ENCODE measurements around the gene CYP3A5. TPM values are rescaled to one million over a fixed set of nuclear protein-coding genes. Genes with fewer than 3 reads are reported as not detected.
"Not testable (repeated sequence)": the region's sequence is repeated elsewhere in the genome, so short reads cannot be mapped to it uniquely, and the experiment has no call there.

CYP3A5 gene
- total RNA-seq, 1 experiment from 2014 or later: not detected

DNA sequence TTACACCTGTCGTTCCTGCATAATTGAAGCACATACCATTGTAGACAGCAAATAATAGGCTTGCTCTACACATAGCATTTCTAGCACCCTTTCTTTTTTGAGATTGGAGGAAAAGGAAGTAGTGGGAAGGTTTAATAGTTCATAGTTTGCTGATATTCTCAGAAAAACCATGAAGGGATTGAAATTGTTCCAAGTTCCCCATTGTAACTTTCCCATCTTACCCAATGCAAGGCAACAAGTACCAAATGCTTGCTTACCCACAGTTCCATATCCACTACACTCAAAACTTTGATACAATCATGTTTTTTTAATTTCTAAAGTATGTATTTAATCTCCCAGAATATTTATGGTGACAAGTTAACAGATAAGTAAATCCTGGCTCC, 13.8 kb downstream of the CYP3A5 start:
- Histone ChIP-seq H3K9ac (ENCODE audit: low read length) (no peak overlapping the region), H3K9me2 (replicated peaks; ENCODE audit: low read length) (no peaks in the 10 kb centered on the region), H3K27me3 (ENCODE audit: low read length) (no peaks in the 10 kb centered on the region), H3K4me2 (ENCODE audit: low read length) (no peak overlapping the region), H3K36me3 (ENCODE audit: low read depth, low read length) (no peaks in the 10 kb centered on the region), H4K20me1 (ENCODE audit: low read length) (no peaks in the 10 kb centered on the region), H3K9me3 (ENCODE audit: low read length) (no peaks in the 10 kb centered on the region), H3K79me2 (ENCODE audit: low read length) (no peaks in the 10 kb centered on the region), H3K4me3 (ENCODE audit: low read length) (no peak overlapping the region), H3K27ac (ENCODE audit: low read length) (no peak overlapping the region), H3K4me1 (ENCODE audit: insufficient read depth, low read length) (no peaks in the 10 kb centered on the region), H3F3A (ENCODE audit: low read length, unreplicated experiment) (no peaks in the 10 kb centered on the region), H2AFZ (ENCODE audit: low read length) (no peak overlapping the region)
- DNase-seq (no peak), ATAC-seq (no peak)
- CTCF ChIA-PET: no interaction called here
- BruUV-seq (replicated peaks): no TSS peak
- no peak for TF ChIP-seq EZH2 (IDR thresholded peaks at IDR 0.05; ENCODE audit: low read length, unreplicated experiment)
- TF ChIP-seq, protein P1, sequence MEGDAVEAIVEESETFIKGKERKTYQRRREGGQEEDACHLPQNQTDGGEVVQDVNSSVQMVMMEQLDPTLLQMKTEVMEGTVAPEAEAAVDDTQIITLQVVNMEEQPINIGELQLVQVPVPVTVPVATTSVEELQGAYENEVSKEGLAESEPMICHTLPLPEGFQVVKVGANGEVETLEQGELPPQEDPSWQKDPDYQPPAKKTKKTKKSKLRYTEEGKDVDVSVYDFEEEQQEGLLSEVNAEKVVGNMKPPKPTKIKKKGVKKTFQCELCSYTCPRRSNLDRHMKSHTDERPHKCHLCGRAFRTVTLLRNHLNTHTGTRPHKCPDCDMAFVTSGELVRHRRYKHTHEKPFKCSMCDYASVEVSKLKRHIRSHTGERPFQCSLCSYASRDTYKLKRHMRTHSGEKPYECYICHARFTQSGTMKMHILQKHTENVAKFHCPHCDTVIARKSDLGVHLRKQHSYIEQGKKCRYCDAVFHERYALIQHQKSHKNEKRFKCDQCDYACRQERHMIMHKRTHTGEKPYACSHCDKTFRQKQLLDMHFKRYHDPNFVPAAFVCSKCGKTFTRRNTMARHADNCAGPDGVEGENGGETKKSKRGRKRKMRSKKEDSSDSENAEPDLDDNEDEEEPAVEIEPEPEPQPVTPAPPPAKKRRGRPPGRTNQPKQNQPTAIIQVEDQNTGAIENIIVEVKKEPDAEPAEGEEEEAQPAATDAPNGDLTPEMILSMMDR (conservative IDR thresholded peaks at IDR 0.05; ENCODE audit: low read depth, low read length): no peak
- no peak for TF ChIP-seq EZH2phosphoT487 (IDR thresholded peaks at IDR 0.05; ENCODE audit: borderline replicate concordance, low read length)
- POLR2A ChIA-PET (ENCODE audit: unreplicated experiment): no interaction called here
- intact Hi-C loops (cut with micrococcal nuclease): no loop called here

DNA sequence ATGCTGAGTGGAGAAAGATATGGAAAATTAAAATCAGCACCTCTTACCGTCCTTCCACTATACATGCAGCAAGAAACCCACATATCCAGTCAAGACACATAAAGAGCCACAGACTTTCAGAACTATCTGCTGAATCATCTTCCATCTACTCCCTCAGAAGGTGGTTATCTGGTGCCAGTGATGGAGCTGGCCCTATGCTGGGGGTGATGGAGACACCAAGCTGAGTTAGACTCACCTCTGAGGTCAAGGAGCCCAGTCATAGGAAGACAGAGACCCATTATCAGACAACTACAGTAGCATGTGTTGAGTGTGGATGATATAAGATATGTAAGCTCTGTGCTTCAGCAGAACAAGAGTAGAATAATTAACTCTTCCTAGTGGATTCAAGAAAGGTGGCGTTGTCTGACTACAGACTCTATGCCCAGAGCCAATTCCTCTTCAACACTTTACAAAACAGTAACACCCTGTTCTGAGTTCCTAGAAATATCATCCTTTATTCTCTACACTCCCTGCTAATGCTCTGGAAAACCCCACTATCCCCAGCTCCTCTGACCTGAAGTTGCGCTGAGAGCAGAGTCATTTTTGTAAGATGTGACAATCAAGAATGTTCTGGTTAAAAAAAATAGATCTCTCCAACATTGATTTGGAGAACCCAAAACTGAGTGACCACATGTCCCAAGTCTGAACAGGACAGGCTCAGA, 14.3 kb downstream of the CYP3A5 start:
- no peak overlapping the region for H3K4me2 ChIP-seq (ENCODE audit: low read length)
- no peaks in the 10 kb centered on the region for H3K36me3 ChIP-seq (ENCODE audit: low read depth, low read length)
- no peaks in the 10 kb centered on the region for H3F3A ChIP-seq (ENCODE audit: low read length, unreplicated experiment)
- no peak overlapping the region for H3K4me3 ChIP-seq (ENCODE audit: low read length)
- DNase-seq (no peak), ATAC-seq (no peak)
- intact Hi-C loops (cut with micrococcal nuclease): no loop called here
- H3K4me1 ChIP-seq (ENCODE audit: insufficient read depth, low read length): no peaks in the 10 kb centered on the region
- no TSS peak for BruUV-seq (replicated peaks)
- TF ChIP-seq EZH2 (IDR thresholded peaks at IDR 0.05; ENCODE audit: low read length, unreplicated experiment): no peak
- TF ChIP-seq, protein P1 (conservative IDR thresholded peaks at IDR 0.05; ENCODE audit: low read depth, low read length): no peak
- TF ChIP-seq EZH2phosphoT487 (IDR thresholded peaks at IDR 0.05; ENCODE audit: borderline replicate concordance, low read length): no peak
- H3K27me3 ChIP-seq (ENCODE audit: low read length): no peaks in the 10 kb centered on the region
- CTCF ChIA-PET: no interaction called here
- no peak overlapping the region for H2AFZ ChIP-seq (ENCODE audit: low read length)
- H3K9ac ChIP-seq (ENCODE audit: low read length): no peak overlapping the region
- H4K20me1 ChIP-seq (ENCODE audit: low read length): no peaks in the 10 kb centered on the region
- H3K79me2 ChIP-seq (ENCODE audit: low read length): no peaks in the 10 kb centered on the region
- no peak overlapping the region for H3K27ac ChIP-seq (ENCODE audit: low read length)
- H3K9me3 ChIP-seq (ENCODE audit: low read length): no peaks in the 10 kb centered on the region
- POLR2A ChIA-PET (ENCODE audit: unreplicated experiment): no interaction called here
- H3K9me2 ChIP-seq (replicated peaks; ENCODE audit: low read length): no peaks in the 10 kb centered on the region

DNA sequence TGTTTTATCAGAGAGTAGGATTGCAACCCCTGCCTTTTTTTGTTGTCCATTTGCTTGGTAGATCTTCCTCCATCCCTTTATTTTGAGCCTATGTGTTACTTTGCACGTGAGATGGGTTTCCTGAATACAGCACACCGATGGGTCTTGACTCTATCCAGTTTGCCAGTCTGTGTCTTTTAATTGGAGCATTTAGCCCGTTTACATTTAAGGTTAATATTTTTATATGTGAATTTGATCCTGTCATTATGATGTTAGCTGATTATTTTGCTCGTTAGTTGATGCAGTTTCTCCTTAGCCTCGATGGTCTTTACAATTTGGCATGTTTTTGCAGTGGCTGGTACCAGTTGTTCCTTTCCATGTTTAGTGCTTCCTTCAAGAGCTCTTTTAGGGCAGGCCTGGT, 21.9 kb downstream of the CYP3A5 start:
- POLR2A ChIA-PET (ENCODE audit: unreplicated experiment); H3K36me3 ChIP-seq (ENCODE audit: low read depth, low read length); H3K4me2 ChIP-seq (ENCODE audit: low read length); H3K9me2 ChIP-seq (replicated peaks; ENCODE audit: low read length); DNase-seq; H3K4me1 ChIP-seq (ENCODE audit: insufficient read depth, low read length); CTCF ChIA-PET; H3K27me3 ChIP-seq (ENCODE audit: low read length); H2AFZ ChIP-seq (ENCODE audit: low read length); H3K79me2 ChIP-seq (ENCODE audit: low read length); H4K20me1 ChIP-seq (ENCODE audit: low read length); H3K9ac ChIP-seq (ENCODE audit: low read length); H3K9me3 ChIP-seq (ENCODE audit: low read length); BruUV-seq (replicated peaks); H3F3A ChIP-seq (ENCODE audit: low read length, unreplicated experiment); ATAC-seq; H3K4me3 ChIP-seq (ENCODE audit: low read length); H3K27ac ChIP-seq (ENCODE audit: low read length); intact Hi-C loops (cut with micrococcal nuclease): not testable (repeated sequence)

DNA sequence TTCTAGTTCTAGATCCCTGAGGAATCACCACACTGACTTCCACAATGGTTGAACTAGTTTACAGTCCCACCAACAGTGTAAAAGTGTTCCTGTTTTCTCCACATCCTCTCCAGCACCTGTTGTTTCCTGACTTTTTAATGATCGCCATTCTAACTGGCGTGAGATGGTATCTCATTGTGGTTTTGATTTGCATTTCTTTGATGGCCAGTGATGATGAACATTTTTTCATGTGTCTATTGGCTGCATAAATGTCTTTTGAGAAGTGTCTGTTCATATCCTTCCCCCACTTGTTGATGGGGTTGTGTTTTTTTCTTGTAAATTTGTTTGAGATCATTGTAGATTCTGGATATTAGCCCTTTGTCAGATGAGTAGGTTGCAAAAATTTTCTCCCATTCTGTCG, 25.2 kb downstream of the CYP3A5 start:
- H3K4me3 ChIP-seq (ENCODE audit: low read length); H3F3A ChIP-seq (ENCODE audit: low read length, unreplicated experiment); H4K20me1 ChIP-seq (ENCODE audit: low read length); ATAC-seq; CTCF ChIA-PET; POLR2A ChIA-PET (ENCODE audit: unreplicated experiment); DNase-seq; H3K27me3 ChIP-seq (ENCODE audit: low read length); H3K9ac ChIP-seq (ENCODE audit: low read length); H3K4me1 ChIP-seq (ENCODE audit: insufficient read depth, low read length); H3K9me2 ChIP-seq (replicated peaks; ENCODE audit: low read length); intact Hi-C loops (cut with micrococcal nuclease); H3K36me3 ChIP-seq (ENCODE audit: low read depth, low read length); H2AFZ ChIP-seq (ENCODE audit: low read length); BruUV-seq (replicated peaks); H3K9me3 ChIP-seq (ENCODE audit: low read length); H3K79me2 ChIP-seq (ENCODE audit: low read length); H3K4me2 ChIP-seq (ENCODE audit: low read length); H3K27ac ChIP-seq (ENCODE audit: low read length): not testable (repeated sequence)

Measured in PC-3 (cell line).